Epithelial cell of esophagus (primary cell): Measurements from ENCODE around the gene YIPF2.

ENCODE experiments used
- DNase-seq: peaks from one replicate; pipeline ENCODE4 v3.0.0; 2010; ENCODE audit warnings: low read depth
- H3K4me3 ChIP-seq: 2 replicates; pipeline ENCODE4 v1.5.1; 2011; ENCODE audit warnings: mild to moderate bottlenecking, low read length, control low read depth
- CTCF ChIP-seq: IDR thresholded peaks from 2 replicates; pipeline ENCODE4 v1.5.1; 2011; ENCODE audit warnings: low read depth, mild to moderate bottlenecking, low read length, control low read depth, inconsistent platforms; ENCODE audit not compliant: insufficient read depth; ENCODE audit errors: missing control alignments

YIPF2 gene

GRCh38 chr19:10921910-10922637 is 6.4 kb downstream of the YIPF2 start:
- no peak overlapping the region for H3K4me3 ChIP-seq
- TF ChIP-seq CTCF = no peak
- no peak for DNase-seq

GRCh38 chr19:10921199-10921909 is 7.1 kb downstream of the YIPF2 start:
- DNase-seq = no peak
- no peak overlapping the region for H3K4me3 ChIP-seq

GRCh38 chr19:10920781-10921180 is 7.7 kb downstream of the YIPF2 start:
- no peak for TF ChIP-seq CTCF
- DNase-seq = no peak
- H3K4me3 ChIP-seq = no peak overlapping the region

More at GRCh38 chr19:10921199-10921909, 7.1 kb downstream of the YIPF2 start:
- TF ChIP-seq CTCF = no peak

GRCh38 chr19:10920288-10920655 is 8.2 kb downstream of the YIPF2 start:
- no peak overlapping the region for H3K4me3 ChIP-seq
- no peak for DNase-seq
- TF ChIP-seq CTCF = no peak

GRCh38 chr19:10919352-10920287 is 8.8 kb downstream of the YIPF2 start:
- no peak overlapping the region for H3K4me3 ChIP-seq
- no peak for TF ChIP-seq CTCF
- DNase-seq = no peak

GRCh38 chr19:10918359-10918758 is 10.1 kb downstream of the YIPF2 start:
- DNase-seq = no peak
- no peak for TF ChIP-seq CTCF
- H3K4me3 ChIP-seq = no peak overlapping the region
